Measurements from ENCODE around the gene BABAM2.

BABAM2 gene

DNA sequence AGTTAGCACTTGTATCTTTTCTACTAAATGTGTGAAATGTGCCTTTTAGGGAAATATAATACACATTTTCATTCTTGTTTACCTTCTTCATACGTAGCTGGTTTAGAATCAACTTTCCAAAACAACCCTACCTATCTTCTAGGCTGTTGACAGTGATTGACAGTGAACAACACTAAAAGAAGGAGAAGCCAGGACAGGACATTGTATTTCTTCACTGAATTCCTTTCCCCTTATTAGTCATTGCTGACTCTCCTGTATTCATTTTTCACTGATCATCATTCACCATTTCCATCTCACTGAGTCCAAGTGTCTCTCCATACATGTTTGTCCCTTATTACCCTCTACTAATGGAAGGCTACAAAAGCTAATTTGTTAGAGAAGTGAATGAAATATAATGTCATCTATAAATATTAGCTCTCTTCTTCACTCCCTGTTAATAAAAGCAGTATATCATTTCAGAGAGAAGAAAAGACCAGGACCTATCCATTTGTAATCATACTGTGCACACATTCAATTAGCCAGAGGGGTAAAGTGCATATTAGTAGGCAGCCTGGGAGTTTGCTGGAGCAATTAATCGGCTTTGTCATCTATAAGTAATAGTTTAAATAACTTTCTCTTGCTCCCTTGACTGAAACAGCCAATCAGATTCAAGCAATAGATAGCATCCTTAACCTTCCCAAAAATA is 309.6 kb downstream of the BABAM2 start:
- TF ChIP-seq ZNF274 (IDR thresholded peaks at IDR 0.05; ENCODE audit: low read depth, low read length): no peak
- no peak overlapping the region for H3K4me3 ChIP-seq (ENCODE audit: low read length)

DNA sequence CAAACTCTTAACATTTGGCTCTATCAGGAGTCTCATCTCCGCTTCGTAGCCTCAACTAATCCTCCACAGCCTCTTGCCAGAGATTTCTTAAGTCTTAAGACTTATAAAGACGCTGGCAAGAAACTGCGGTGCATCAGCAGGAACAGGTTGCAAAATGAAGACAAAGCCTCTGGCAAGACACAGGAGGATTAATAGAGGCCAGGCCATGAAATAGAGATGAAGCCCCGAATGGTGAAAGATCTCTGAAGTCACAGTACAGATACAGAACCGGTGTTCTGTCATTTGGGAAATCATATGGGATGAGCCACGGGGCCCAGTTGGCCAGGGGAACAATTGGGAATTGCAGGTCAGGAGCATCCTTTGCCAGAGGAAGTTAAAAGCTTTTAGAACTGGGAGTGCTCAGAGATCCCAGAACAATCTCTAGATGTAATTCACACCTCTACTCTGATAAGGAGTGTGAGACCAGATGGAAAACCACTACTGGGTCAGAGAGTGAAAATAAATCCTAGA is 311.2 kb downstream of the BABAM2 start:
- H3K4me3 ChIP-seq (ENCODE audit: low read length): no peak overlapping the region
- TF ChIP-seq ZNF274 (IDR thresholded peaks at IDR 0.05; ENCODE audit: low read depth, low read length): no peak

DNA sequence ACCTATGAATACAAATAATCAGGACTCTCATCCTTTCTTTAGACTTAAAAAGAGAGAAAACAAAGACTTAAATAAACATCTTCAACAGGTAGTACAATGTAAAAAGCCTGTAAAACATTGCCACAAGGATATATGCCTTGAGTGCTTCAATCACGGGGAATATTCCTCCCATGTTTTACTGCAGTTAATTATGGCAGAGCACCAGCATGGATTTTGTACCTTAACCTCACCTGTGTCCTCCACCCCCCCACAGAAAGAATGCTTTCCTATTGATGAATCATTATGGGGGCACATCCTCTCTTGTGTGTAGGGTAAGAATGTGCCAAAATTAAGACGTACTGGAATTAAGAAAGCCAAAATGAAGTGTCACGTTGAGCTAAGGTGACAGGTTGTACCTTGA is 312.2 kb downstream of the BABAM2 start:
- TF ChIP-seq ZNF274 (IDR thresholded peaks at IDR 0.05; ENCODE audit: low read depth, low read length): no peak
- H3K4me3 ChIP-seq (ENCODE audit: low read length): no peak overlapping the region

DNA sequence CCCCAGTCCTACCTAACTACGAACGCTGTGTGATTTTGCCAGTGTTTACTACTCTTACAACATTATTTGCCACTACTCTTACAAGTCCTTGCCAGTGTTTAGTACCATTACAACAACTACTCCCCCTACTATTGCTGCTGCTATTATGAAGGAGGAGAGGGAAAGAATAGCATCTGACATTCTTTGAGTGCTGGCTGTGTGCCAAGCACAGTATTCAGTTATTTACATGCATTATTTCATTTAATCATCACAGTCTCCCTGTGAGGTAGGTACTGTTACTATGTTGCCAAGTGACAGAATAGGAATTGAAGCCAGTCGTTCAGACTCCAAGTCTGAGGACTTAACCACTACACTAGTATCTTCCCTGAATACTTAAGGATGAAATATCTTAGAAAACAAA is 316.2 kb downstream of the BABAM2 start:
- TF ChIP-seq ZNF274 (IDR thresholded peaks at IDR 0.05; ENCODE audit: low read depth, low read length): no peak
- no peak overlapping the region for H3K4me3 ChIP-seq (ENCODE audit: low read length)

DNA sequence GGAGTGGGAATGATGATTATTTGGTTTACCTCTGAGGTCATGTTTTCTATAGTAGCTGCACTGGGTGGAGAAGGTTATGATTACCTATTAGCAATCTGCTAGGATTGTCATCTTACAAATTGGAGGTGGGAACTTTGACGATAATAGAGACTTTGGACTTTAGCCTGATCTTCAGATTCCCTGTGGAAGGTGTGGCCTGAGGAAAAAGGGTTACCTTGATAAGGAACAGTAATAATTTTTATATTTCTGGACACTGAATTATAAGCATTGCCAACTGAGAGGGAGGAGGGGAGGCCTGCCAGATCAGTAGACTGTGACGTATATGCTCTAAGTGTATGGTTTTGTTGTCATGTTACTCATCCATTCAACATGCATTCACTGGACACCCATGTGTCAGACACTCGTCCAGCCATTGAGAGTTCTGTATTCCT is 318.7 kb downstream of the BABAM2 start:
- TF ChIP-seq ZNF274 (IDR thresholded peaks at IDR 0.05; ENCODE audit: low read depth, low read length): no peak
- no peak overlapping the region for H3K4me3 ChIP-seq (ENCODE audit: low read length)

DNA sequence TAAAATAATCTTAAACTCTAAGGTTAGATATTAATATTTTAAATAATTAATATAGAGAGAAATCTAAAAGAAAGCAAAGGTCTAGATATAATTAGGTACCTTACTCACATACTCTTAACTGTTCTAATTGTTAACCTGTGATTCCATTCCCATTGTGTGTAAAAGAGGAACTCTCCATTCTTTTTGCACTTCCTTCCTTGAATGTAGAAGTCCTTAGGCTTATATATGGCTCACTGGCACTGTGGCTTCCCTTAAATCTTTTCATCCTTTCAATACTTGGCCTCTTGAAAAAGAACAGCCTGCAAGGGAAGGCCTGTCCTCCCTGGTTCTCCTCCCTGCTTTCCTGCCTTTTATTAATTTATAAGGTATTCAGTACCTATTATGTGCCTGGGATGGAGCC is 319.3 kb downstream of the BABAM2 start:
- TF ChIP-seq ZNF274 (IDR thresholded peaks at IDR 0.05; ENCODE audit: low read depth, low read length): no peak
- no peak overlapping the region for H3K4me3 ChIP-seq (ENCODE audit: low read length)

DNA sequence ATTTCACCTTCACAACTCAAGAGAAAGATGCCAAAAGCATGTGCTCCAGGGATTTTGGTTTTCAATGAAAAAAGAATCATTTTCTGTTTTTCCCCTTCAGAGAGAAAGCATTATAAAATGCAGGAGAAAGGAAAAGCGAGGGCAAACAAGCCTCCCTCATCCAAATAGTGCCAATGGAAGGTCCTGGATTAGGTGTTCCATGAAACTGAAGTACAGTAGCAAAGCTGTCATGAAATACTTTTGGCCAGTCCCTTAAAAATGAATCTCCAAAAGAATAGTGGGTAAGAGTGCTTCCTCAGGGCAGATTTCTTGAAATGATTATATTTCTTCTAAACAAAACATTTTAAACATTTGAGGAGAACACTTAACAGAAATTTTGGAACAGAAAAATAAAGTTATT is 320.0 kb downstream of the BABAM2 start:
- no peak for TF ChIP-seq ZNF274 (IDR thresholded peaks at IDR 0.05; ENCODE audit: low read depth, low read length)
- no peak overlapping the region for H3K4me3 ChIP-seq (ENCODE audit: low read length)

DNA sequence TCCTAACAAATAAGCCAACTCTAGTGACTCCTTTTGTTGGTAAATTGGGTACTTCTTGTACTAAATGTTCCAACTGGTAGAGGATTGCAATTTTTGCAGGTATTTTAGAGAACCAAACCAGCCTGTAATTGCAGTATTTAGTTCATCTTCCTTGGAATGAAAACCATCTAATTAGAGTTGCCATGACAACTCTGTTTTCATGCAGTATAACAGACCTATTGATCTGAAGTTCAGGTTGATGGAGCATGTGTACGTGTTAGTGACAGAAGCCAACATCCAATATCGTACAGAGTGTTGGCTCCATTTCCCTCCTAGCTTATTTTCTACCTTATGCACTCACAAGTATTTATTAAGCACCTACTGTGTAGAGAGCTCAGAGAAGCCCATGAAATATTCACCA is 325.8 kb downstream of the BABAM2 start:
- H3K4me3 ChIP-seq (ENCODE audit: low read length): no peak overlapping the region

DNA sequence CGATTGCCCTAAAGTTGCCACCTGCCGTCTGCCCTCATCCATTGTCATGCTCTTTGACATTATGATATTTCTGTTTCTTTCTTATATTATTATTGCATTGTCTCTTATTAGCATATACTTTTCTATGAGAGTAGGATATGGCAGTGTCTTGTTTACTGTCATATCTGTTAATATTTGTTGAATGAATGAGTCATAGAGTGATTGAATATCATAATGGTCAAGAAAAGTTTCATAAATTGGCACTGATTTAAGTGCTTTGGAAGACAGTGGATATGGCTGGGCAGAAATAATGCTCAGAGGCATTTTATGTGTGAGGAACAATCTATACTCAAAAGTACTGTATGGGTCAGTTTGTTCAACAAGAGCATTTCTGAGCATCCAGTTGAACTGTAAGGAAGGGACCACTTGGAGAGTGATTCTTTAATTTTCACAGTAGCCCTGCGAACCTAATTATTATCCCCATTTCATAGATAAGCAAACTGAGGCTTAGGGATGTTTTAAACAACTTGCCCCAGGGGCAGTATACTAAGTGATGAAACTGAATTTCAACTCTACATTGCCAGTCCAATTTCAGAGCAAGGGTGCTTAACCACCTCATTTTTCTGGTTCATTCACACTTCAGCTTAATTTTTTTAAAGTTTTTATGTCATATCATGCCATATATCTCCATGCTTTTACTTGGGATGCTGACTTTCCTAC is 326.7 kb downstream of the BABAM2 start:
- TF ChIP-seq ZNF274 (IDR thresholded peaks at IDR 0.05; ENCODE audit: low read depth, low read length): no peak
- H3K4me3 ChIP-seq (ENCODE audit: low read length): no peak overlapping the region

More for the DNA sequence above, 325.8 kb downstream of the BABAM2 start:
- TF ChIP-seq ZNF274 (IDR thresholded peaks at IDR 0.05; ENCODE audit: low read depth, low read length): no peak

DNA sequence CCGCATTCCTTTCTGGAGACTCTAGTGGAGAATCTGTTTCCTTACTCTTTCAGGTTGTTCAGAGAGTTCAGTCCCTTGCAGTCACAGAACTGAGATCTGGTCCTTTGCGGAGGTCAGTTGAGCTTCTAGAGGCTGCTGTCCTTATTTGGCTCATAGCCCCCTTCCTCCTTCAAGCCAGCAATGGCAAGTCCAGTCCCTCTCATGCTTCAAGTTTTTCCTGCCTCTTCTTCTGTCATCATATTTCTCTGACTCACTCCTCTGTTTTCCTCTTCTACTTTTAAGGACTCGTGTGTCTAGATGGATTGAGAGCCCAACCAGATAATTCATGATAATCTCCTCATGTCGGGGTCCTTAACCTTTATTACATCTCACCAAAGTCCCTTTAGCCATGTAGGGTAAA is 328.6 kb downstream of the BABAM2 start:
- no peak for TF ChIP-seq ZNF274 (IDR thresholded peaks at IDR 0.05; ENCODE audit: low read depth, low read length)
- H3K4me3 ChIP-seq (ENCODE audit: low read length): no peak overlapping the region

DNA sequence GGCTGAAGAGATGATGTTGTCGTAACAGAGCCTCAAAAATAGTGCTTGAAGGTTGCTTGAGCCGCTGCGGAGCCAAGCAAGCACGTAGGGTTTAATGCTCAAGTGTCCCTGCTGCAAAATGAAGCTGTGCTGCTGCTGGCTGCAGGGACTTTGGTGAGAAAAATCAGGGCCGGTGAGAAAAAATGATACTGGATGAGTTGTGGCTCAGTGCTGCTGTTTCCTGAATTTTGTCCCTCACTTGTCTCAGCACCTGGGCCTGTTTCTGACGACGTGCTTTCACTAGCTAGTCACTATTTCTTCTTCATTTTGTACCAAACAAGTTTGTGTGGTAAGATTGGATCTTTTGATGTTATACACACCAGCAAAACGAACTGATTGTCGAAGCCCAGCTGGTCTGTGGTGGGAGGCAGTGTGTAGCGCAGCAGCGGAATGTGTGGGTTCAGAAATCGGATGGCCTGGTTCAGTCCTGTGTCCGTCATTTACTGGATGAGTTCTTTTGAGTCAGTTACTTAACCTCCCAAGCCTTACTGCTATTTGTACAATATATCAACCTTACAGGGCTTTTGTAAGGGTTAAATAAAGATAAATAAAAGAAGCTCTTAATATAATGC is 329.3 kb downstream of the BABAM2 start:
- no peak overlapping the region for H3K4me3 ChIP-seq (ENCODE audit: low read length)
- TF ChIP-seq ZNF274 (IDR thresholded peaks at IDR 0.05; ENCODE audit: low read depth, low read length): no peak

DNA sequence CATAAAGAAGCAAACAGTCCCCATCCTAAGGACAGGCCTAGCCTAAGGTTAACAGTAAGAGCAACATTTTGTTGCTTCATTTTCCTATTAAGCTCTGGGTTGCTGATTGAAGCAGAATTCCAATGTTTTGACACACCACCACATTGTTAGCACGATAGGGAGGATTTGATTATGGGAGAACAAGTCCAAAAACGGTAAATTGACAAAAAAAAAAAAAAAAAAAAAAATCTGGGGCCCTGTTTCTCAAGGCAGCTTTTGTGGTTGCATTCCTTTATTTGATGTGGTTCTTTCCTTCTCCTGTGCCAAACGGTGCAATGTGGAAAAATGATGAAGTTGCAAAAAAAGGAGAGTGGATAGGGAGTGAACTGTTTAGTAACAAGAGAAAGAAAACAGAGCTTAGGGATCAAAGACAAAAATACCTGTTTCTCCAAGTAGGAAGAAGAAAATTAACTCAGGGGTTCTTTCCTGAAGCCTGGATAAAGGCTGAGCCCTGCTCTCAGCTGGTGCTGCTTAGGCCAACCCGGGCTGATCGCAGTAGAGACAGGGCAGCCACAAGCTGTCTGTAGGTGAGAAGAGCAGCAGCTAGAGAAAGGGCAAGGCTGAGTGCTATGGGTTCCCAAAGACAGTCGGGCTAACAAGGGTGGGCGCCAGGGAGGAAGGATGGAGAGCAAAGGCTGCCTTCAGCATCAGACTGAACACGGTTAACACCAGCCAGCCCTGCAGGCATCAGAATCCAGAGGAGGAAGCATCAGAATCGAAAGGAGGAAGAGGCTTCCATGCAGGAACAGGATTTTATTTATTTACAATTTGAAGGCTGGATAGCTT is 334.3 kb downstream of the BABAM2 start:
- no peak for TF ChIP-seq ZNF274 (IDR thresholded peaks at IDR 0.05; ENCODE audit: low read depth, low read length)
- no peak overlapping the region for H3K4me3 ChIP-seq (ENCODE audit: low read length)

DNA sequence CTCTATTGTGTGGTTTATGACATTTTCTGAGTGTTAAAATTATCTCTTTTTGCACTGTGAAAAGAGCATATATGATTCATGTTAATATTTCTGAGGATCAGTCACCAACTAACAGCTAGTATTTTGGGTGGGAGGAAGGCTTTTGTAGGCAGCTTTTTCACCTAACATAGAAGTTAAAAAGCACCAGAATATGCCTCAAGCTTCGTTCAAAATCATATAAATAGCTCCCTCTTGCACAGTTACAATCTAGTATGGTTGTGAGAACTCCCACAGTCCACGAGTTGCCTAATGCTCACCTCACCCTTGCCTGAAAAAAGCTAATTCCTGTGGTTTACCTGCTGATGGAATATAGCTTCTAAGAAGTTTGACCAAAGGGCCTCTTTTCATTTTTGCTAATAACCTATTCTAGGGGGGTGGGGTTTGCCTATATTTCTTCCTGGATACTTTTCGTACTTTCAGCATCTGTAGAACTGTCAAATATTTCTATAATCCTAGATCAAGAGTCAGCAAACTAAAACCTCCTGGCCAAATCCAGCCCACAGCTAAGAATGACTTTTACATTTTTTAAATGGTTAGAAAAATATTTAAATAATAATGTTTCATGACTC is 335.0 kb downstream of the BABAM2 start:
- TF ChIP-seq ZNF274 (IDR thresholded peaks at IDR 0.05; ENCODE audit: low read depth, low read length): no peak
- no peak overlapping the region for H3K4me3 ChIP-seq (ENCODE audit: low read length)

DNA sequence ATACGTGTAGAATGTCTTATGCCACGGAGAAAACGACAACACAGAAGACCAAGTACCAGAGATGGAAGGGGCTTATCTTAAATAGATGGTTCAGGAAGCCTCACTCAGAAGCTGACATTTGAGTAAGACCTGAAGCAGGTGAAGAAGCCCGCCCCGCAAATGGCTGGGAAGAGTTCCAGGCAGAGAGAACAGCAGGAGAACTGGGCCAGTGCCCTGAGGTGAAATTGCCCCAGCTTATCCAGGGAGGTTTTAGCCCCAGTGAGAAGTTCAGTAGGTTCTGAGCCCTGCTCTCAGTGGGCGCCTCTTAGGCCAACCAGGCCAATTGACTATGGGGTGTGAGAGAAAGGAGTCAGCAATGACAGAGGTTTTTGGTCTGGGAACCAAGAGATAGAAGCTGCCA is 336.0 kb downstream of the BABAM2 start:
- no peak overlapping the region for H3K4me3 ChIP-seq (ENCODE audit: low read length)
- TF ChIP-seq ZNF274 (IDR thresholded peaks at IDR 0.05; ENCODE audit: low read depth, low read length): no peak
